Astrocyte (in vitro differentiated cells and primary cell): ENCODE measurements around the gene MED22.
A peak's percentile ranks its signal among the peaks of the same experiment; 100 is the strongest.

ENCODE experiments used
- EZH2 ChIP-seq: IDR thresholded peaks from 2 replicates; pipeline ENCODE4 v1.6.1; 2012; ENCODE audit warnings: mild to moderate bottlenecking, low read length, inconsistent platforms; ENCODE audit not compliant: insufficient read depth
- TF ChIP-seq, protein P1 (sequence below): IDR thresholded peaks from 2 replicates; pipeline ENCODE4 v1.5.1; 2011; ENCODE audit warnings: low read depth, mild to moderate bottlenecking, inconsistent platforms, low read length, moderate library complexity; ENCODE audit not compliant: insufficient read depth

- TF ChIP-seq, protein P1, sequence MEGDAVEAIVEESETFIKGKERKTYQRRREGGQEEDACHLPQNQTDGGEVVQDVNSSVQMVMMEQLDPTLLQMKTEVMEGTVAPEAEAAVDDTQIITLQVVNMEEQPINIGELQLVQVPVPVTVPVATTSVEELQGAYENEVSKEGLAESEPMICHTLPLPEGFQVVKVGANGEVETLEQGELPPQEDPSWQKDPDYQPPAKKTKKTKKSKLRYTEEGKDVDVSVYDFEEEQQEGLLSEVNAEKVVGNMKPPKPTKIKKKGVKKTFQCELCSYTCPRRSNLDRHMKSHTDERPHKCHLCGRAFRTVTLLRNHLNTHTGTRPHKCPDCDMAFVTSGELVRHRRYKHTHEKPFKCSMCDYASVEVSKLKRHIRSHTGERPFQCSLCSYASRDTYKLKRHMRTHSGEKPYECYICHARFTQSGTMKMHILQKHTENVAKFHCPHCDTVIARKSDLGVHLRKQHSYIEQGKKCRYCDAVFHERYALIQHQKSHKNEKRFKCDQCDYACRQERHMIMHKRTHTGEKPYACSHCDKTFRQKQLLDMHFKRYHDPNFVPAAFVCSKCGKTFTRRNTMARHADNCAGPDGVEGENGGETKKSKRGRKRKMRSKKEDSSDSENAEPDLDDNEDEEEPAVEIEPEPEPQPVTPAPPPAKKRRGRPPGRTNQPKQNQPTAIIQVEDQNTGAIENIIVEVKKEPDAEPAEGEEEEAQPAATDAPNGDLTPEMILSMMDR: peak; percentile 44
- no peak for TF ChIP-seq EZH2
Measured at GRCh38 chr9:133351908-133352634, 4.1 kb upstream of the MED22 start.
